HCT116 (cell line): Measurements from ENCODE around the gene ZNF800. TPM values are rescaled to one million over a fixed set of nuclear protein-coding genes. Genes with fewer than 3 reads are reported as not detected.

Experiments
- ATAC-seq: fragments of 200-7000 bp; cut with Tn5 transposase; 2 replicates; pipeline ENCODE4 v1.9.1; 2020; ENCODE audit warnings: mild to moderate bottlenecking, moderate library complexity
- BruUV-seq: library from RNA; stranded (reverse); fragments of 400-500 nt; replicated peaks from 2 replicates; lab custom pipeline; 2021; lab: Mats Ljungman, UMichigan
- CTCF ChIA-PET: fragments of 300-600 bp; sonication (Branson Sonifier 250); formaldehyde crosslinking; loops from one replicate; lab custom pipeline; 2021; ENCODE audit warnings: antibody characterized with exemption; lab: Charles Lee
- POLR2A ChIA-PET: fragments of 300-600, 350-600 bp; sonication (Branson Sonifier 250); formaldehyde crosslinking; loops from one replicate; lab custom pipeline; 2021; ENCODE audit warnings: antibody characterized with exemption; lab: Charles Lee
- RAD21 ChIA-PET, 2 experiments: fragments of 300-600 bp; sonication (Branson Sonifier 250); formaldehyde crosslinking; loops; one replicate each; lab custom pipeline; 2023; ENCODE audit warnings: low total read pairs in 2 of 2; ENCODE audit not compliant: uncharacterized antibody in 2 of 2, unreplicated experiment in 2 of 2, low non-redundant PET in 1 of 2; lab: Charles Lee
- DNase-seq: peaks from one replicate; pipeline ENCODE4 v3.0.0-alpha.2; 2010; ENCODE audit warnings: low read depth, low spot score
- H2AFZ ChIP-seq: fragments of 200-600 bp; shearing (Covaris generic), sonication (generic); 2 replicates; pipeline ENCODE4 v1.6.1; 2017; ENCODE audit warnings: low read depth, mixed run types, mixed read lengths, antibody characterized with exemption, low read length; ENCODE audit not compliant: poor library complexity, severe bottlenecking
- H3K27ac ChIP-seq: 2 replicates; pipeline ENCODE4 v1.5.1; 2012; ENCODE audit warnings: low read depth, low read length
- H3K27me3 ChIP-seq: fragments of 200-600 bp; sonication (generic); 2 replicates; pipeline ENCODE4 v1.6.1; 2016; ENCODE audit warnings: mixed run types, low read length, mixed read lengths; ENCODE audit not compliant: insufficient read depth
- H3K36me3 ChIP-seq, 2 experiments: fragments of 200-500 bp in 1 of 2; fragments of 200-600 bp in 1 of 2; sonication (Bioruptor generic) in 1 of 2; sonication (generic) in 1 of 2; 2 replicates each; pipeline versions ENCODE4 v1.5.1 to v1.6.1; 2014 to 2016; ENCODE audit warnings: low read length in 2 of 2, inconsistent platforms in 1 of 2, mixed read lengths in 1 of 2, mixed run types in 1 of 2; ENCODE audit not compliant: insufficient read depth in 2 of 2, control insufficient read depth in 1 of 2
- H3K4me1 ChIP-seq, 2 experiments: fragments of 200-600 bp in 1 of 2; sonication (generic) in 1 of 2; 2 replicates each; pipeline versions ENCODE4 v1.5.1 to v1.6.1; 2012 to 2017; ENCODE audit warnings: low read length in 2 of 2, inconsistent platforms in 1 of 2, mild to moderate bottlenecking in 1 of 2, mixed read lengths in 1 of 2, mixed run types in 1 of 2, moderate library complexity in 1 of 2; ENCODE audit not compliant: insufficient read depth in 2 of 2, control insufficient read depth in 1 of 2
- H3K4me2 ChIP-seq: fragments of 200-600 bp; sonication (generic); 2 replicates; pipeline ENCODE4 v1.6.1; 2017; ENCODE audit warnings: mixed run types, low read length, mixed read lengths
- H3K4me3 ChIP-seq, 2 experiments: fragments of 200-600 bp in 1 of 2; sonication (generic) in 1 of 2; replicated peaks in 1 of 2; 2 replicates each; pipeline ENCODE4 v1.5.1; 2011 to 2016; ENCODE audit warnings: low read length in 2 of 2, control low read depth in 1 of 2, low read depth in 1 of 2, mild to moderate bottlenecking in 1 of 2, mixed read lengths in 1 of 2, mixed run types in 1 of 2
- H3K79me2 ChIP-seq: fragments of 200-600 bp; sonication (generic); 2 replicates; pipeline ENCODE4 v1.6.1; 2017; ENCODE audit warnings: mild to moderate bottlenecking, mixed run types, low read length, moderate library complexity, mixed read lengths; ENCODE audit not compliant: insufficient read depth
- H3K9ac ChIP-seq: fragments of 200-600 bp; sonication (generic); 2 replicates; pipeline ENCODE4 v1.6.1; 2016; ENCODE audit warnings: low read length, mixed read lengths
- H3K9me2 ChIP-seq: fragments of 200-600 bp; sonication (generic), shearing (Covaris generic); 2 replicates; pipeline ENCODE4 v1.6.1; 2017; ENCODE audit warnings: mixed run types, mild to moderate bottlenecking, moderate library complexity; ENCODE audit not compliant: insufficient read depth
- H3K9me3 ChIP-seq, 2 experiments: fragments of 200-500 bp in 1 of 2; fragments of 200-600 bp in 1 of 2; sonication (Bioruptor generic) in 1 of 2; sonication (generic) in 1 of 2; 2 replicates each; pipeline ENCODE4 v1.6.1; 2014 to 2017; ENCODE audit warnings: low read length in 2 of 2, mixed read lengths in 2 of 2, inconsistent platforms in 1 of 2, low read depth in 1 of 2, mild to moderate bottlenecking in 1 of 2, mixed run types in 1 of 2, moderate library complexity in 1 of 2; ENCODE audit not compliant: control insufficient read depth in 1 of 2, insufficient read depth in 1 of 2
- H4K20me1 ChIP-seq: fragments of 200-600 bp; sonication (generic), shearing (Covaris generic); 2 replicates; pipeline ENCODE4 v1.6.1; 2017; ENCODE audit warnings: mixed run types, mild to moderate bottlenecking, moderate library complexity; ENCODE audit not compliant: insufficient read depth
- EZH2 ChIP-seq: fragments of 200-600 bp; sonication (generic); IDR thresholded peaks from 2 replicates; pipeline ENCODE4 v1.6.1; 2017; ENCODE audit warnings: antibody characterized with exemption, mixed run types
- POLR2AphosphoS5 ChIP-seq: IDR thresholded peaks from 2 replicates; pipeline ENCODE4 v1.6.1; 2011; ENCODE audit warnings: mild to moderate bottlenecking, low read depth, low read length, moderate library complexity
- TCF7L2 ChIP-seq: IDR thresholded peaks from 2 replicates; pipeline ENCODE4 v1.7.0; 2011; ENCODE audit warnings: borderline replicate concordance, inconsistent platforms; ENCODE audit not compliant: insufficient read depth, insufficient read length; ENCODE audit errors: extremely low read depth
- intact Hi-C: fragments of 100-400 bp; cut with micrococcal nuclease; formaldehyde crosslinking; loops from 2 replicates; pipeline ENCODE4 v1.10.0; 2022
- total RNA-seq: library from RNA; stranded (reverse); gene quantifications from one replicate; pipeline ENCODE4 v1.2.1, GENCODE V29; 2021; ENCODE audit not compliant: unreplicated experiment
- TF ChIP-seq, protein P1 (sequence below): IDR thresholded peaks from 2 replicates; pipeline ENCODE4 v1.6.1; 2012
- TF ChIP-seq, protein P2 (sequence below): IDR thresholded peaks from 2 replicates; pipeline ENCODE4 v1.6.1; 2012; ENCODE audit warnings: low read depth

The ZNF800 gene
- total RNA-seq, 1 experiment from 2014 or later = 30.9 TPM

DNA sequence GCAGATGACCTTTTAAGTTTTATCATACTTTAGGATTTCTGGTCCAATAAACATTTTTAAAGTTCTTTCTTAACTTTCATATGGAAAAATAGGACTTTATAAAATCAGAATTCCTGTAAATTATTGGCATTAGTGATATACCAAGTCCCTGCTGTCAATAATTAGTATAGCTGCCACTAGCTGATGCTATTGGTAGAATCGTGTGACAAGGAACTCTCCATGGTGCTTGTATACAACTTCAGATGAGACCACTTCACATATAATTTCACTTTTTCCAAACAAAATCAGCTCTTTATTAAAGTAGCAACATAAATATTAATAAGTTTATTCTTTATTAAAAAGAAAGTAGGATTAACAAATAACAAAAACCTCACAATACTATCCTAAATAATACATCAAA is 49.9 kb downstream of the ZNF800 start:
- Histone ChIP-seq H3K9ac (no peak overlapping the region), H3K9me3 (no peaks in the 10 kb centered on the region), H4K20me1 (no peaks in the 10 kb centered on the region), H3K27ac (no peak overlapping the region), H3K27me3 (peaks cover 4% of the 10 kb centered on the region; the same call in 1 of the 2 replicates), H3K36me3 (no peaks in the 10 kb centered on the region), H3K4me2 (no peak overlapping the region), H3K79me2 (no peaks in the 10 kb centered on the region), H3K4me1 (no peaks in the 10 kb centered on the region), H2AFZ (no peak overlapping the region), H3K9me2 (no peaks in the 10 kb centered on the region), H3K4me3 (no peak overlapping the region)
- ATAC-seq = no peak
- TF ChIP-seq, protein P1, sequence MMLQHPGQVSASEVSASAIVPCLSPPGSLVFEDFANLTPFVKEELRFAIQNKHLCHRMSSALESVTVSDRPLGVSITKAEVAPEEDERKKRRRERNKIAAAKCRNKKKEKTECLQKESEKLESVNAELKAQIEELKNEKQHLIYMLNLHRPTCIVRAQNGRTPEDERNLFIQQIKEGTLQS = no peak
- TF ChIP-seq, protein P2, sequence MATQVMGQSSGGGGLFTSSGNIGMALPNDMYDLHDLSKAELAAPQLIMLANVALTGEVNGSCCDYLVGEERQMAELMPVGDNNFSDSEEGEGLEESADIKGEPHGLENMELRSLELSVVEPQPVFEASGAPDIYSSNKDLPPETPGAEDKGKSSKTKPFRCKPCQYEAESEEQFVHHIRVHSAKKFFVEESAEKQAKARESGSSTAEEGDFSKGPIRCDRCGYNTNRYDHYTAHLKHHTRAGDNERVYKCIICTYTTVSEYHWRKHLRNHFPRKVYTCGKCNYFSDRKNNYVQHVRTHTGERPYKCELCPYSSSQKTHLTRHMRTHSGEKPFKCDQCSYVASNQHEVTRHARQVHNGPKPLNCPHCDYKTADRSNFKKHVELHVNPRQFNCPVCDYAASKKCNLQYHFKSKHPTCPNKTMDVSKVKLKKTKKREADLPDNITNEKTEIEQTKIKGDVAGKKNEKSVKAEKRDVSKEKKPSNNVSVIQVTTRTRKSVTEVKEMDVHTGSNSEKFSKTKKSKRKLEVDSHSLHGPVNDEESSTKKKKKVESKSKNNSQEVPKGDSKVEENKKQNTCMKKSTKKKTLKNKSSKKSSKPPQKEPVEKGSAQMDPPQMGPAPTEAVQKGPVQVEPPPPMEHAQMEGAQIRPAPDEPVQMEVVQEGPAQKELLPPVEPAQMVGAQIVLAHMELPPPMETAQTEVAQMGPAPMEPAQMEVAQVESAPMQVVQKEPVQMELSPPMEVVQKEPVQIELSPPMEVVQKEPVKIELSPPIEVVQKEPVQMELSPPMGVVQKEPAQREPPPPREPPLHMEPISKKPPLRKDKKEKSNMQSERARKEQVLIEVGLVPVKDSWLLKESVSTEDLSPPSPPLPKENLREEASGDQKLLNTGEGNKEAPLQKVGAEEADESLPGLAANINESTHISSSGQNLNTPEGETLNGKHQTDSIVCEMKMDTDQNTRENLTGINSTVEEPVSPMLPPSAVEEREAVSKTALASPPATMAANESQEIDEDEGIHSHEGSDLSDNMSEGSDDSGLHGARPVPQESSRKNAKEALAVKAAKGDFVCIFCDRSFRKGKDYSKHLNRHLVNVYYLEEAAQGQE = peak; percentile 40
- BruUV-seq = no TSS peak
- DNase-seq = no peak
- CTCF ChIA-PET = no interaction called here
- RAD21 ChIA-PET = no interaction called here
- intact Hi-C loops = loop anchor here (10.0 kb wide), 1 partner anchor 58 kb away; no protein-coding TSS in a partner anchor
- POLR2A ChIA-PET = no interaction called here

DNA sequence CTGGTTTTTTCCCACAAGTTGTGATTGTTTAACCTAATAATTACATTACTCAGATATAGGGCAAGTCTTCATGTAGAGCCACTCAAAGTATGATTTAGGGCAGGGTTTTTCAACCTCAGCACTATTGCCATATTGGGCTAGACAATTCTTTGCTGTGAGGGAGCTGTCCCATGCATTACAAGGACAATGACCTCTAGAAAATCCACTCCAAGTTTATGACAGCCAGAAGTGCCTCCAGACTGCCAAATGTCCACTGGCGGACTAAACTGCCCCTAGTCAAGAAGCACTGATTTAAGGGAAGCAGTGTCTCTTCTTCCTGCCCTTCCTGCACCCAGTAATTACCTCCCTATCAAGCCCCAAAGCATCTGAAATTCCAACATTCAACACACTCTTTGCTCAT is 54.4 kb downstream of the ZNF800 start:
- Histone ChIP-seq H4K20me1 (no peaks in the 10 kb centered on the region), H3K9ac (no peak overlapping the region), H3K9me2 (no peaks in the 10 kb centered on the region), H3K9me3 (no peaks in the 10 kb centered on the region), H3K27me3 (peaks cover 4% of the 10 kb centered on the region; the same call in 1 of the 2 replicates), H2AFZ (no peak overlapping the region), H3K79me2 (no peaks in the 10 kb centered on the region), H3K4me3 (no peak overlapping the region), H3K4me2 (no peak overlapping the region), H3K4me1 (no peaks in the 10 kb centered on the region), H3K36me3 (no peaks in the 10 kb centered on the region), H3K27ac (no peak overlapping the region)
- no peak for TF ChIP-seq POLR2AphosphoS5
- TF ChIP-seq EZH2 = no peak
- TF ChIP-seq TCF7L2 = no peak
- RAD21 ChIA-PET = no interaction called here
- POLR2A ChIA-PET = no interaction called here
- intact Hi-C loops = no loop called here
- ATAC-seq (no peak), DNase-seq (no peak)
- no TSS peak for BruUV-seq
- CTCF ChIA-PET = no interaction called here
